ENCODE results near the gene EVX2.
A peak's percentile ranks its signal among the peaks of the same experiment; 100 is the strongest.

EVX2 gene

GRCh38 chr2:176066645-176067588 is 16.8 kb downstream of the EVX2 start:
- TF ChIP-seq CTCF (conservative IDR thresholded peaks at IDR 0.05; ENCODE audit: low read depth, low read length): no peak
- H3K4me3 ChIP-seq (ENCODE audit: low read depth, low read length): peak overlapping the region; percentile 8
- DNase-seq (ENCODE audit: low read depth): no peak

DNA sequence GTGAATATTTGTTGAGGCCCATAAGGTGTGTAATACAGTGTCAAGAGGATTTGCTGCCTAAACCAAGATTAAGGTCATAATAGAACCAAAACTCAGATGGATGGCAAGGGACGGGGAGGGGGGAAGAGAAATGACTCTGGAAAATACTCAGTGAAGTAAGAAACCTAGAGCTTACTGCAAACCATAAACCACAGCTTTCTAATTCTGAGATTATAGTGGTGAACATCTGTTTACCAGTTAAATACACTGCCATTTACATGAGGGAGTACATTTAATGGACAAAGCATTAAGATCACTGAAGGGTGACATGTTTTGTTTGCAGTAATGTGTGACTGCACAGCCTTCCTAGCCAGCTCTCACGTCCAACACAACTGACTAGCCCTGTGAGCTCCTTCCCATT is 19.8 kb downstream of the EVX2 start:
- DNase-seq (ENCODE audit: low read depth): no peak
- H3K4me3 ChIP-seq (ENCODE audit: low read depth, low read length): no peak overlapping the region
- no peak for TF ChIP-seq CTCF (conservative IDR thresholded peaks at IDR 0.05; ENCODE audit: low read depth, low read length)

DNA sequence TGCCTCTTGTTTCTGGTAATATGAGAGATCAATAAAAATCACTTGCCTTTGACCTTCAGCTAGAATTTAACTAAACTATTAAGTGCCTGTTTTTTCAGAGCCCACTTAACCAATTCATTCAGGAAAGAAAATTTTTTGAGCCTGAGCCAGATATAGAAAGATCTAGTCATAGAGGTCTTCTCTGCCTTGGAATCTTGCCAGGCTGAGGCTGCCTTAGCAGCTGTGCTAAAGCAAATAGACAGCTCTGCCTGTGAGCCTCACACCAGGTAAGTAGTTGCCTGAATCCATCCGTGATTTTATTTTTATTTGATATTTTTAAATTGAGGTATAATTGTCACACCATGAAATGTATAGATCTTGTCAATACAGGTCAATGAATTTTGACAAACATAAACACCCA is 27.4 kb downstream of the EVX2 start:
- no peak overlapping the region for H3K4me3 ChIP-seq (ENCODE audit: low read depth, low read length)
- TF ChIP-seq CTCF (conservative IDR thresholded peaks at IDR 0.05; ENCODE audit: low read depth, low read length): no peak
- peak; percentile 6 for DNase-seq (ENCODE audit: low read depth)

GRCh38 chr2:176039375-176039774 is 44.4 kb downstream of the EVX2 start:
- no peak for DNase-seq (ENCODE audit: low read depth)
- TF ChIP-seq CTCF (conservative IDR thresholded peaks at IDR 0.05; ENCODE audit: low read depth, low read length): no peak
- H3K4me3 ChIP-seq (ENCODE audit: low read depth, low read length): no peak overlapping the region

DNA sequence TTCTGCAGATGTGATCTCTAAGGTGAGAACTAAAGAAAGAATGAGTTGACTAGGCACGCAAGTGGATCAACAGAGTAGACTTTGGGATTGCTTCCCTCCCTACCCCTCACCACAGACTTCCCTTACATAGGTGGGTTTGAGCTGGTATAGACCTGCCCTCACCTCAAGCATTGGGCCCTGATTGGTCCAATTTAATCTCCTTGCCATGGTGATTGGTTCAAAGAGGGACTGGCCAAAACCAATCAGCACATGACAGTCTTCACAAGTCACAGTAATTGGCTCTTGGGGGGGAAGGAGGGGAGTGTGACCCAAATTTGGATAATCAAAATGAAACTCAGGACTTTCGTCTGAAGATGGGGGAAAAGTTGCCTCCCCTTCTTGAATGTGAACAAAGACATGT is 45.1 kb downstream of the EVX2 start:
- DNase-seq (ENCODE audit: low read depth): no peak
- TF ChIP-seq CTCF (conservative IDR thresholded peaks at IDR 0.05; ENCODE audit: low read depth, low read length): no peak

DNA sequence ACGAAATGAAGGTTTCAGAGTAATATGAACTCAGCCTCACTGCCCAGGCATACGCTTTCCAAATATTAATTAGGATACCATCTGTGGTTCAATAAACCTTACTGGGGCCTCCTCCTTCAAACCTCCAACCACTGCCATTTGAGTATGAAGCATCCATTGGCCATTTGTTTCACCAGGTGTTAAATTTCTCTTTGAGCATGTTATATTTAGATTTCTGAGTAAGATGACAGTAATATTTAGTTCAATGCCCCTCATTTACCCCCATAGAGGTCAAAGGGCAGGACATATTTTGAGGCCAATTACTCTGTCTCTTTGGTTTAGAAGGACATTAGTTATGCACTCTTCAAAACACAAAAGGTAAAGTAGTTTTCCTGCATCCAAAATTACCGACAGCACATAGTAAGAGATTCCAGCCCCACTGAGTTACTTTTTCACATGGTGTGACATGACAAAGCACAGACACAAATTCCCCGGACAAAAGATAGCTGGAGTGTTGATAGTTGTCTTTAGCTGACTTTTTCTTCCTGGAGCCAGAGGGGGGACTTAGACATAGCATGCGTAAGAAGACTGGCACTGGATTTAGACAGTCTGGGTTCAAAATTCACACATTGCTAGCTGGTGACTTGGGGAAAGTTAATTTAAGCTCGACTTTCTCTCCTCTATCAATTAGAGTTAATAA is 48.6 kb downstream of the EVX2 start:
- no peak for TF ChIP-seq CTCF (conservative IDR thresholded peaks at IDR 0.05; ENCODE audit: low read depth, low read length)
- DNase-seq (ENCODE audit: low read depth): no peak
- H3K4me3 ChIP-seq (ENCODE audit: low read depth, low read length): no peak overlapping the region

More for the DNA sequence above, 45.1 kb downstream of the EVX2 start:
- no peak overlapping the region for H3K4me3 ChIP-seq (ENCODE audit: low read depth, low read length)
